ENCODE measurements around the gene OR6S1. TPM values are rescaled to one million over a fixed set of nuclear protein-coding genes. Genes with fewer than 3 reads are reported as not detected.

The OR6S1 gene
- total RNA-seq, 1 donor from 2014 or later = not detected

DNA sequence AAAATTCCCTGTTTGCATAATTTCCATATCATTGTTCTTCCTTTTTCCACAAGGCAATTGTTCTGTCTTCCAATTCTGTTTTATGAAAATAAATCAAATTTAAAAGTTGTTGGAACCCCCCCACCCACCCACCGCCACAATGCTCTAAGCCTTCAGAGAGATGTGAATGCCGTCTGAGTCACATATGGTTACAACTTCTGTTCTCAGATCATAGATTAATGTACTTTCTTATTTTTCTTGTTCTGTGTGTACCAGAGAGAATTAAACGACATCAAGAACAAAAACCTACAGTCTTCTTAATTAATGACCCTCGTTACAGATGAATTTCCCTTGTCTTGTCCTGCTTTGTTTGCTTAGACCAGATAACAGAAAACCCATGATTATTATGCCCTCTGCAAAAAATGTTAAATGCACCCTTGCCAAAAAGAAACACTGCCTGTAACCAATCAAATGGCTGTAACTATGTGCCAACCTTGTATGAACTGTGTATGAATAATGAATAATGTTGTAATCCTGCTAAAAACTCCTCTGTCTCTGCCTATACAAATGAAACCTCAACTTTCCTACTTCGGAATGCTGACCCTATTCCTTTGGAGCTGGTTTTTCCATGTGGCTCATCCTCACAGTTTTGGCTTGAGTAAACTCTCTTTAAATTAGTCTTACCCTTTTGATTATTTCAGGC lies 14.0 kb downstream of the OR6S1 start:
- TF ChIP-seq, protein P1, sequence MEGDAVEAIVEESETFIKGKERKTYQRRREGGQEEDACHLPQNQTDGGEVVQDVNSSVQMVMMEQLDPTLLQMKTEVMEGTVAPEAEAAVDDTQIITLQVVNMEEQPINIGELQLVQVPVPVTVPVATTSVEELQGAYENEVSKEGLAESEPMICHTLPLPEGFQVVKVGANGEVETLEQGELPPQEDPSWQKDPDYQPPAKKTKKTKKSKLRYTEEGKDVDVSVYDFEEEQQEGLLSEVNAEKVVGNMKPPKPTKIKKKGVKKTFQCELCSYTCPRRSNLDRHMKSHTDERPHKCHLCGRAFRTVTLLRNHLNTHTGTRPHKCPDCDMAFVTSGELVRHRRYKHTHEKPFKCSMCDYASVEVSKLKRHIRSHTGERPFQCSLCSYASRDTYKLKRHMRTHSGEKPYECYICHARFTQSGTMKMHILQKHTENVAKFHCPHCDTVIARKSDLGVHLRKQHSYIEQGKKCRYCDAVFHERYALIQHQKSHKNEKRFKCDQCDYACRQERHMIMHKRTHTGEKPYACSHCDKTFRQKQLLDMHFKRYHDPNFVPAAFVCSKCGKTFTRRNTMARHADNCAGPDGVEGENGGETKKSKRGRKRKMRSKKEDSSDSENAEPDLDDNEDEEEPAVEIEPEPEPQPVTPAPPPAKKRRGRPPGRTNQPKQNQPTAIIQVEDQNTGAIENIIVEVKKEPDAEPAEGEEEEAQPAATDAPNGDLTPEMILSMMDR (IDR thresholded peaks at IDR 0.05) = no peak
- Histone ChIP-seq H3K36me3 (no peaks in the 10 kb centered on the region), H3K27ac (no peak overlapping the region), H3K4me3 (no peak overlapping the region), H3K9me3 (no peaks in the 10 kb centered on the region), H3K4me1 (peaks cover 53% of the 10 kb centered on the region), H3K27me3 (ENCODE audit: low read depth) (peaks cover 27% of the 10 kb centered on the region)
- intact Hi-C loops (cut with DNase I) = no loop called here
- ATAC-seq (no peak), DNase-seq (no peak)

DNA sequence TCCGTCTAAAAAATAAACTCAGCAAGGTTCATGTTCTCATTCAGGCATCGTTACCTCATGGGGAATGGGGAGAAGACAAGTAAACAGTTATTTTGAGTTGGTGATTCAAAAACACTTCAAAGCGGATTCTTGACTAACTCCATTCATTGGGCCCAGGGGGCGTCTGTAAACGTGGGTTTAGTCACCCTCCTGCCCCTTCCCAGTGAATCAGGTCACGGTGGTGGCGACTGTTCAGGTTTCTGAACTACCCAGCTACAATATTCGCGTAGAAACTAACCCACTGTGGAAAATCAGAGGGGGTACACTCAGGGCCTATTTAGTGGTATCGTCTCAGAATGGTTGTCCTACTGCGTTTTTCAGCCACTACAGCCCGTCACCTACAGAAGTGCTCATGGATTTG lies 15.2 kb downstream of the OR6S1 start:
- intact Hi-C loops (cut with DNase I) = no loop called here
- H3K36me3 ChIP-seq = no peaks in the 10 kb centered on the region
- peaks cover 15% of the 10 kb centered on the region for H3K27me3 ChIP-seq (ENCODE audit: low read depth)
- TF ChIP-seq, protein P1 (IDR thresholded peaks at IDR 0.05) = no peak
- no peak overlapping the region for H3K27ac ChIP-seq
- no peak overlapping the region for H3K4me3 ChIP-seq
- ATAC-seq (no peak), DNase-seq (no peak)
- peaks cover 41% of the 10 kb centered on the region for H3K4me1 ChIP-seq
- H3K9me3 ChIP-seq = no peaks in the 10 kb centered on the region

DNA sequence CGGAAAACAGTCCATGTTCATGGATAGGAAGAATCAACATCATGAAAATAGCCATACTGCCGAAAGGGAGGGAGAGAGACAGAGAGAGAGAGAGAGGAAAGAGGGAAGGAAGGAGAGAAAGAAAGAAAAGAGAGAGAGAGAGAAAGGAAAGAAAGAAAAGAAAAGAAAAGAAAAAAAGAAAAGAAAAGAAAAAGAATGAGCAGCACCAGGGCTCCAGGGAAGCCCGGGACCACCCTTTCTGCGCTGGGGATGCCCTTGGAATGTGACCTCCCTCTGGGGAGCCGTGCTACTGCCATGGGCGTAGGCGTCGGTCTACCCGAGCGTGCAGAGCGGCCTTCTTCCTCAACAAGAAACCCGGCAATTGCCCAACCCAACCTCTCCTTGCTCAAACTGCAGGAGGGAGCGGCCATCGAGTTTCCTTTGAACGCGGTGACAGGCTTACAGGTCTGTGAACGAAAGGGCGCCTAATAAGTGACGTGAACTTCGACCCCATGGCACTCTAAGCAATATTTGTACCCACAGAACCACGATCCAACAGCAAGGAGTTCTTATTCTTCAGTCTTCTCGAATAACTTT lies 16.9 kb downstream of the OR6S1 start:
- Histone ChIP-seq H3K36me3 (no peaks in the 10 kb centered on the region), H3K4me3 (peak overlapping the region; percentile 41), H3K27me3 (ENCODE audit: low read depth) (peaks cover 6% of the 10 kb centered on the region), H3K9me3 (no peaks in the 10 kb centered on the region), H3K27ac (no peak overlapping the region), H3K4me1 (peaks cover 30% of the 10 kb centered on the region)
- TF ChIP-seq, protein P1 (IDR thresholded peaks at IDR 0.05) = no peak
- DNase-seq (peak; percentile 88), ATAC-seq (peak; percentile 78)
- intact Hi-C loops (cut with DNase I) = no loop called here

DNA sequence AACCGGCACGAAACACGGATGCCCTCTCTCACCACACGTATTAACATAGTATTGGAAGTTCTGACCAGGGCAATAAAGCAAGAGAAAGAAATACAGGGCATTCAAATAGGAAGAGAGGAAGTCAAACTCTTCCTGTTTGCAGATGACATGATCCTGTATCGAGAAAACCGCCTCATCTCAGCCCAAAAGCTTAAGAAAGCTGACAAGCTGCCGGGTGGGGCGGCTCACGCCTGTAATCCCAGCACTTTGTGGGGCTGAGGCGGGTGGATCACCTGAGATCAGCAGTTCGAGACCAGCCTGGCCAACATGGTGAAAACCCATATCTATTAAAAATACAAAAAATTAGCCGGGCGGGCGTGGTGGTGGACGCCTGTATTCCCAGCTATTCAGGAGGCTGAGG lies 17.7 kb downstream of the OR6S1 start:
- intact Hi-C loops (cut with DNase I) = no loop called here
- H3K36me3 ChIP-seq = no peaks in the 10 kb centered on the region
- TF ChIP-seq, protein P1 (IDR thresholded peaks at IDR 0.05) = no peak
- H3K4me3 ChIP-seq = no peak overlapping the region
- no peaks in the 10 kb centered on the region for H3K9me3 ChIP-seq
- DNase-seq (no peak), ATAC-seq (no peak)
- no peak overlapping the region for H3K27ac ChIP-seq
- peaks cover 30% of the 10 kb centered on the region for H3K4me1 ChIP-seq
- H3K27me3 ChIP-seq (ENCODE audit: low read depth) = peaks cover 6% of the 10 kb centered on the region

DNA sequence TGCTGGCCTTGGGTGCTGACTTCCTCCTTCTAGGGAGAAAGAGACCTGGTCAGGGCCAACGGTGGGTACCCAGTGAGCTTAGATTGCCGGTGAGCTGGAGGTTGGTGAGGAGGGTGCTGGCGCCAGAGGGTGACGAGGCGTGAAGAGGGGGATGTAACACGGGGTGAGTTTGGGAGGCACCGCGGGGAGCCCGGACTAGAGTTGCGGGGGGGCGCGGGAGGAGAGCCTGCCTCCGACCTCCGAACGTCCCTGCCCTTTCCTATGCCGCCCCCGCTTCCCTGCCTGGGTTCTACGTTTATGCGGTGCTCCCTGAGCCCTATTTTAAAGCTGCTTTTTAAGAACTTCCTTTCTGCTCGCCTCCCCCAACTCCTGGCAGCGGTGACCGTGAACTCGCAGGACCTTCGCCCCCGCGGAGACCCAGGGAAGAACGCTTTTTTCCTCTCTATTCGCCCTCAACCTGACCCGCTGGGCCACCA lies 18.6 kb downstream of the OR6S1 start:
- TF ChIP-seq, protein P1 (IDR thresholded peaks at IDR 0.05) = no peak
- ATAC-seq (no peak), DNase-seq (no peak)
- Histone ChIP-seq H3K27ac (no peak overlapping the region), H3K4me3 (peak overlapping the region; percentile 2), H3K4me1 (peaks cover 30% of the 10 kb centered on the region), H3K27me3 (ENCODE audit: low read depth) (peaks cover 6% of the 10 kb centered on the region), H3K36me3 (no peaks in the 10 kb centered on the region), H3K9me3 (no peaks in the 10 kb centered on the region)
- intact Hi-C loops (cut with DNase I) = no loop called here

Measured in lower lobe of right lung (tissue), 2 donors.